NCI-H2196 (cell line): ENCODE measurements around the gene PRKAG2.

Source experiments
- DNase-seq: peaks from one replicate; lab custom pipeline; 2025; ENCODE audit not compliant: unreplicated experiment; lab: John Stamatoyannopoulos, UW

The PRKAG2 gene

DNA sequence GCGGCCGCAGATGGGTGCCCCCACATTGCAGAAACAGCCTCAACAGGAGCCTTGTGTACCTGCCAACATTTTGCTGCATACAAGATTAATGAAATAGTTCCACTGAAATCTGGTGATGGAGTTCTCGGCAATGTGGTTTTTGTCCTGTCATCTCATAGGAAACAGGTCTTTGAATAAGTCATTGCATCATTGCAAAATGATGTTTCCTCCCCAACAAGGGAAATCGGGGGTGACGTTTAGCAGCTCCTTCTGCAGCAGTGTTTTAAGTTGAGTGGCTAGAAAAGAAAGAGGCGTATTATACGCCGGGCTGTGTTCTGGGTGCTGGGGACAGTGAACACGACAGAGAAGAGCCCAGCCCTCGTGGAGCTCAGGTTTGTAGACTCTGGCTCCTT, 177.0 kb downstream of the PRKAG2 start:
- no peak for DNase-seq

DNA sequence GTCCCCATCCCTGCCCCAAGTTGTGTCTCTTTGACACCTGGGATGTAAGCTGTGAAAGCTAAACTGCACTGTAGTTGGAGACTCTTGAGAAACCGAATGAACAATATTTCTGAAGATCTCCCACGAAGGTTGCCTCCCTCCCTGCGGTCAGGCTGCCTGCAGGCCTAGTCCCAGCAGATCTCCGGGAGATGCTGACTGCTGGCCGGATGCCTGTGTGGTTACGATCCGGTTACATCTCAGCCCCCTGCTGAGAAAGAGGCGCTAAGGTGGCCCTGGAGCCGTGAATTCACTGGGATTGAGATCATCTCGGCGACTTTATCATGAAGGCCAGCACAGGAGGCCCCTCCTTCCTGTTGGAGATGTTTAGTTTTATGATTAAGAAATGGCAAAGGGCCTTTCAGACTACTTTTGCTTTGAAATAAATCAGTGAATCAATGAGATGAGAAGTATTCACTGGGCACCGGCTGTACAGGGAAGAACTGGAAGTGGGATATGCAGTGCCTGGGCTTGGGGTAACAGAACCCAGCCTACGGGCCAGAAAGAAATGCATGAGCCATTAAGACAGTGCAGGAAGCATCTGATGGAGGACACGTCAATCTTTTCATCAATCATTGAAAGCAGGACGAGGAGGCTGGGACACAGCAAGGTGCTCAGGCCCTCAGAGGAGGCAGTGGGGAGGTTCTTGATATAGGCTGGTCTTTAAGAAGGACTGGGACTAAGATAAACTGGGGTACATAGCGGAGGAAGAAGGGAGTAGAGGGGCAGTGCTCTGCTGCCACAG, 177.6 kb downstream of the PRKAG2 start:
- DNase-seq: no peak

DNA sequence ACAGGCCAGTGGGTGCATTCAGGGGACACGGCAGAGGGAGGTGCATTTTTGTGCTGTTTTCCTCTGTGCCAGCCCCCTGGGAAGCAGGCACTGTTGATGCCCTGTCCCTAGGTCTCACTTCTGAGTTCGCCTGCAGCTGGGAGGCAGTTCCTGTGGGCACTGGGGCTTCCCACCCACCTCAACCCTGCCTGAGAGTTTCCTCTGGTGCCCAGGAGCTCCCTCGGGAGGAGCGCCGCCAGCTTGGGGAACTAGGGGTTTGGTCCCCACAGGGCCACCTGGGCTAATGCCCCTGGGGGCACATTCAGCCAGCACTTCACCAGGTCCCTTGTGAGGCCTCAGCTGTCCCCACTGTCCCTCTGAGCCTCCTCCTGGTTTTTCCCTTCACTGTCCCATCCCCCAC, 179.0 kb downstream of the PRKAG2 start:
- no peak for DNase-seq

DNA sequence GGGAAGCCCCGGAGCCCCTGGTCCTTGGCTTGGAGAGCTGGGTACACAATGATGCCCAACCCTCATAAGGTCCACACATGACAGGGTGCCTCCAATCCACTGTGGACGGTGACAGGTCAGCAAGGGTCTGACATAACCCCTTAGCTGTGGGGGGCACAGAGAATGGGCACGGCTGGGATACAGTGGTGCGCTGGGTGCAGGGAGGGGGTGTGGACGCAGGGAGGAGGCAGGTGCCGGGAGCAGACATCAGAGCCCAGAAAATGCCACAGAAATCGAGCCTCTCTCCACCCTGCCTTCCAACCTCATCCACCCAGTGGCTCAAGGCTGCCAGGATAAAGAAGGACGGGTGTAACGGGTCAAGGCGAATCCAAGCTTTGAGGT, 179.4 kb downstream of the PRKAG2 start:
- DNase-seq: no peak

DNA sequence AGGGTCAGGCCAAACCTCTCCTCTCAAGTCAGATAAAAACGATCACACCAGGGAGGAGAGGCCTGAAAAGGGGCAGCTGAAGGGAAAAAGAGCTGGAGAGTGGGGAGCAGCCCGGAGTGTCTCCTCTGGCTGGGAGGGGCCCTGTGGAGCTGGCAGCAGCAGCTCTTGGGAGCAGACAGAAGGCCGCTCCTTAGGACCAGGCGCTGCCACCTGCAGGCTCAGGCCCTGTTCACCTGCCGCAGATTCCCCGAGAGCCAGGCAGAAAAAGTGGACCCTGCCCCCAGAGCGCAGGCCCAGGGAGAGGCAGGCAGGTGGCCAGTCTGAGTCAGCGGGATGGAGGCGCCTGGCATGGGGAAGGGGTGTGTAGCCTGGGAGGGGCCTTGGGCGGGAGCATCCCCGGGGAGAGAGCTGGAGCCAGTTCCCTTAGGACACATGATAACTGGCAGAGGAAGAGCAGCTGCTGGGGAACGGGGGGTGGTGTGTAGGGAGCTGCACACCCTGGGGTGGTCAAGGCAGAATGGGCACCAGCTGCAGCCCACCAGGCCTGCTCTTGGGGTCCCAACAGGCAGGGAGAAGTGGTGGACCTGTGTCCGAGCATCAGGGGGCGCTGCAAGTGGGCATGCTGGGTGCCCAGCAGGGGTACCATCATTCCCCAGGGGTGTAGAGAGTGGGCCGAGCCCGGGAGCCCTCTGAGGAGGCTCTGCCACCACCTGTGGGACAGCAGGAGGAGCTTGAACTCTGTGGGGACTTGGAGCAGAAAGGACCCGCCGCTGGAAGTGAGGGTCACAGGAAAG, 180.0 kb downstream of the PRKAG2 start:
- peak; percentile 75 for DNase-seq

DNA sequence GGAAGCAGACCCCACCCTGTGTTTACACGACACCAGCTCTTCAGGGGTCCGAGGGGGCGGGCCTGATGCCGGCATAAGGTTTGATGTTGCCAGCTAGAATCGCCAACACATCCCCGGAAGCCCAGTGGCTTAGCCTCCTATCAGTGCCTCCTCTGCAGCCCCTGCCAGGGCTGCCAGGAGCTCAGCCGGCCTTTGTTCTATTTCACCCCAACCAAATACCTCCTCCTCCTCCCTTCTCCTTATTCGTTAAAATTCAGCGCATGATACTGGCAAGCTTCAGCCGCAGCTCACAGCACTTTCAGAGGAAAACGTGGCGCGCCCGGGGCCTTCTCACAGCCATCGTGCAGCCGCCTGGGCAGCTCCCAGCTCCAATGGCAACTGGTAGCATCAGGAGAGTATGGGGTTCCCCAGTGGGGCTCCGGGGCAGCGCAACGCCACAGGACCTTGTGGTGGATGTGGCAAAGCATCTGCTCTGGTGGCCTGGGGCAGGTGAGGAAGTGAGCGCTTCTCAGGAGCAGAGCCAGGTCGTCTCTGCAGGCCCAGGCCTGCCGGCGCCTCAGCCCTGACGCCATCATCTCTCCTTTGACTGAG, 180.9 kb downstream of the PRKAG2 start:
- DNase-seq: peak; percentile 18

DNA sequence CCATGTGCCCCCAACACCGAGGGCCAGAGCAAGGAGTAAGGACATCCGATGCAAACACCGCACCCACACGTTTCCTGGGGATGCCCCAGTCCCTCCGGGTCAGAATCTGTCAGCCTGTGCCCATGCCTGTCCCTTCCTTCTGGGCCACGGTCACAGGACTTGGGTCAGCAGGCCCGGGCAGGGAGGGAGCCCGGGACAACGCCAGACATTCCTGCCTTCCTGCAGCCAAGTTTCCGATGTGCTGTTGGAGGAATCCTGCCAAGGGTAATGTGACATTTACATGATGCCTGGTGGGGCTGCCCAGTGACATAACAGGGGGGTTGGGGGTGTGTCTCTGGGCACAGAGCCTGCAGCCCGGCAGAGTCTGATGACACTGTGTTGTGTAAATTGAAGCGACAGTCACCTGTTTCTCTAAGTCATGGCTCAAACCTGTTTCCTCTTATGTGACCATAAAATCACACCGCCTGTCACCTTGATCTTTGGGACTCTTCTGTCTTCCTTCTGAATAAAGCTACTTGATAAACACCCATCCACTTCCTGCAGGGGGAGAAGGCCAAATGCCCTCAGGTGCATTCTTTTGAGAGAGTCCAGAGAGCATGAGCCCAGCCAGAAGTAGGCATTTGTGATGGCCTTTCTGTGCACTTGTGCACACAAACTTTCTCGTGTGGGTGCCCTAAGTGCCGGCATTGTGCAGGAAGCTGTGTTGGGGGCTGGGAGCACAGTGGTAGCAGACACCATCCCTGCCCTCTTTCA, 181.9 kb downstream of the PRKAG2 start:
- DNase-seq: no peak

DNA sequence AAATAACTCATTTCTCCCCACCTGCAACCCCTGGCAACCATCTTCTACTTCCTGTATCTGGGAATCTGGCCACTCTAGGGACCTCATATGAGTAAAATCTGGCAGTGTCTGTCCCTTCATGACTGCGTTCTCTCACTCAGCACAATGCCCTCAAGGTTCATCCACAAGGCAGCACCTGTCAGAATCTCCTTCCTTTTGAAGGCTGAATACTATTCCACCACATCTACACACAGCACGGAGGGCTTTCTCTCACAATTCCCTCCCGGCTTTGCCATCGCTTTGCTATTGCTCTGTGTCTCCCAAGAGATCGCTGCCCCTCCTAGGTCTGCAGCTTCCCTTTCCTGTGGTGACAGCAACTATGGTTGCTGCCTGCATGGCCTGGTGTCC, 182.5 kb downstream of the PRKAG2 start:
- no peak for DNase-seq

DNA sequence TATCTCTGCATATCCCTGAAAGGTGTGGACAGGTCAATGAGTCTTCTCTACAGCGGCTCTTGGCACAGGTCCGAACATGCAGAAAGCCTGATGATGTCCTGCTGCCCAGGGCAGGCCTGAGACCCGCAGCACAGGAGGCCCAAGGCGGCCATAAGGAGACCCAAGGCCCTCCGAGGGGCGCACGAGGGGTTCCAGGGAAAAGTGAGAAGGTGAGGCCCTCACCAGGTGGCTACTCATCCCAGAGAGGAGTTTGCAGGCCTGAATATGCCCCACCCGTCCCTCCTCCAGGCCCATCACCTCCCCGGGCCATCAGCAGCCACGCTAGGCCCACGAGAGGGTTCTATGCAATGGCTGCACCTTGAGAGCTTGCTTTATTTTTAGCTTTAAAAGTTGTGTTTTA, 183.8 kb downstream of the PRKAG2 start:
- no peak for DNase-seq

DNA sequence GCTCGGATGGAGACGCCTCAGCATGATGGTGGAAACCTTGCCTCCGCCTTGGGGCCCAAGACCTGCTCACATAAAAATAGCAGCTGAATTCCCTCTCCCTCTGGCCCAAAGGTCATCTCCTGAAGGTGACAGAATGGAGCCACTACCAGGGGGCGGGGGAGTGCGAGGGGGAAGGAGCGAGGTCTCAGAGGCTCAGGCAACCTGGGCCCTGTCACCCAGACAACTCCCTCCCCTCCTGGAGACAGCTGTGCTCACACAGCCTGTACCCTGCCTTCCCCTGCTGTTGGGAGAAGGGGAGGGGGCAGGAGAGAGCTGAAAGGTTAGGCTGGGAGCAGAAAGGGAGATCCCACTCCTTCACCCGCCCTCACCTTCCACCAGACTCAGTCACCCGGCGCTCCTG, 184.2 kb downstream of the PRKAG2 start:
- no peak for DNase-seq

DNA sequence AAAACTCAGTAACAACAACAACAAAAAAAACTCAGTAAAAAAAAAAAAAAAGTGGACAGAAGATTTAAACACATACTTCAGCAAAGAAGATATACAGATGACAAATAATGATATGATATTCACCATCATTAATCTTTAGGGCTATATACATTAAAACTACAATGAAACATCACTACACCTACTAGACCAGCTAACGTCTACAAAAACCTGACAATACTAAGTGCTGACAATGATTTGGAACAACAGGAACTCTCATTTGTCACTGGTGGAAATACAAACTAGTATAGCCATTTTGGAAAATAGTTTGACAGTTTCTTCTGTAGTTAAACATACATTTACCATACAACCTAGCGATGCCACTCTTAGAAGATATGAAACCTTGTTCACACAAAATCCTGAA, 185.5 kb downstream of the PRKAG2 start:
- no peak for DNase-seq

DNA sequence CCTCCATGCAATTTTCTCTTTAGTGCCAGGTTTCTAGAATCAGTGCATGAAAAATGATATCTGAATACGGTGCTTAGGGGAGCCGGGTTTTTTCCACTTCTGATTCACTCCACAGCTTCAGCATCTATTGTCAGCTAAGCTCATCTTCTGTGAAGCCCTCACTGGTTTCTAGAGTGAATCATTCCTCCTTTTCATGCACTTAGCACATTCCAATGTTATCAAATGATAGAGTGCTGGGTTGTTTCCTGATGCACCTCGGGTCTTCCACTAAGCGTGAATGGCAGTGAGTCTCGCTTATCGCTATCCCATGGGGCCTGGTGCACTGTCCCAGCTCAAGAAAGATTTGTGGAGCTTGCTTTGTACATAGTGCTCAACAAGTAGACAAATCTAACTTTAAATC, 186.3 kb downstream of the PRKAG2 start:
- DNase-seq: no peak

DNA sequence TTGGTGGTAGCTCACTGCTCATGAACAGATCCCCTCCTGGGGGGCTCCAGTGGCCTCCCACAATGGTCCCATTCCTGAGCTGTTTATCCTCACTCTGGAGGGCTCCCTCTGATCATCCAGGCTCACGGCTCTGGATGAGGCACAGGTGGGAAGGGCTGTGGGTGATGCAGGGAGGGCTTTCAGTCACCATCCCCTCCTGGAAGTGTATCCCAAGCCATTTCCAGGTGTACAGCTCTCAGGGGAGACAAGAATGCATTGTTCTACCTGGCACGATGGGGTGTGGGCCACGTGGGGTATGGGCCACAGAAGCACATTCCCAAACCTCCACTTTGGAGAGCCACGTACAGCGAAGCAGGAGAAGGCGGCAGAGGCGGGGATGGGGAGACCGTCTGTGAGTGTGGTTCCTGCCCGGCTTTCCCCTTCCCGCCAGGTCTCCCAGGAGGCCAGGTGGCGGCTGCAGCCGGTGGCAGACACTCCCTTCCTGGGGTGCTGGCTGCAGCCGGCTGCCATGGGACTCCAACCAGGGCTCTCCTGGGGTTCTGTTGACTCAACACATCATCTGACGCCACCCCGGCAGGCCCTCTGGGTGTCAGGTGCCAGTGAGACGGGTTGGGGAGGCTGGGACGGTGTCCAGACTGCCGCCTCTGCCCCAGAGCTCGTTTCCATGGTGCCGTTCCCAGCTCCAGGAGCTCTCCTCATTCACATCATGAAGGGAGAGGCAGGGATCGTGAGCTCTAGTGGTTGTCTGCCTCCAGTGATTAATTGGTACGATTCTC, 187.5 kb downstream of the PRKAG2 start:
- DNase-seq: peak; percentile 67

DNA sequence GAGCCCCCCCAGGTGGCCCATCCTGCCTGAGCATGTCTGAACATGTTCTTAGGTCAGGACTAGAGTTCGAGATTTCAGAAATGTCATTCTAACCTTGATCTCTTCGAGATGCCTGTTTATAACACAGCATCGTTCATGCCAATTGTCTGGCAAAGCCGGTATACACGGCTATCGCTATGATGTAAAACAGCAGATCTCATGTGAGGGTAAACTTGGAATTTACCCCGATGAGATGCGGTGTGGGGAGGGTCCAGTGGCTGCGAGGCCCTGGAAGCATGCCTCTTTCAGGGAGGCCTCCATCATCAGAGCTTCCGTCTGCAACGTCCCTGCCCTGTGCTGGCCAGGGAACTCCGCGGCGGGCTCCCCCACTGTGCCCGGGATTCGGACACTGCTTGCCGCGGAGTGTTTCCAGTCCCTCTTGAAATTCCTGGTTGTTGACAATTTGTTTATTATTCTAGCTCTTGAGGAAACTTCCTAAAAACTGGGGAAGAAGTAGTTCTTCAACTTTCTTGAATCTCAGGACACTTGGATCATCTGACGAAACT, 188.6 kb downstream of the PRKAG2 start:
- DNase-seq: no peak

DNA sequence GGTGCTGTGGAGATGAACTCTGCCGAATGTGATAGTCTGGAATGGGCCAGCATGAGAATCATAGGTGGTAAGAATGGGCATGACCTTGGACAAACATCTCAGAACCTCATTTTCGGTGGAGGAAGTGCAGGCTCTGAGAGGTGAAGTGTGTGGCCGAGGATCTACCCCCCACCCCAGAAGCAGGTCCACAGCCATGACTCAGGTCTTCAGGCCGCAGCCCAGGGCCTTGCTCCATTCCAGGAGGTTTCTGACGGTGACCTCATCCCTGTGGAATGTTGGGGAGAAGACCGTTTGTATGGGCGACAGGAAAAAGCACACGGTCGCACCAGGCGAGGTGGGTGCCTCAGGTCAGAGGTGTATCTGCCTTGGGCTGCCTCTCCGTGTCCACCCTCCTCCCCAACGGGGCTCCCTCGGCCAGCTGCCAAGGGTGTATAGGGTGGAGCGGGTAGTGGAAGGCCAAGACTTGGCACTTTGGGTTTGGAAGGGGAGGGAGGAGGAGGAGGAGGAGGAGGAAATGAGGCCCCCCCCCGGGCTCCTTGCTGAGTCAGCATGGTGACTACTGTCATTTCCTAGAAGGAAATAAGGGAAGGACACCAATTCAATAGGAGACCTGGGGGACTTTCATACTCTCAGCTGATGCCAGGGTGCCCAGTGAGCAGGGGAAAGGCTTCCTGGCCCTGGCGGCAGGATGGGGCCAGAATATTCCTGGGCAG, 189.2 kb downstream of the PRKAG2 start:
- DNase-seq: no peak

DNA sequence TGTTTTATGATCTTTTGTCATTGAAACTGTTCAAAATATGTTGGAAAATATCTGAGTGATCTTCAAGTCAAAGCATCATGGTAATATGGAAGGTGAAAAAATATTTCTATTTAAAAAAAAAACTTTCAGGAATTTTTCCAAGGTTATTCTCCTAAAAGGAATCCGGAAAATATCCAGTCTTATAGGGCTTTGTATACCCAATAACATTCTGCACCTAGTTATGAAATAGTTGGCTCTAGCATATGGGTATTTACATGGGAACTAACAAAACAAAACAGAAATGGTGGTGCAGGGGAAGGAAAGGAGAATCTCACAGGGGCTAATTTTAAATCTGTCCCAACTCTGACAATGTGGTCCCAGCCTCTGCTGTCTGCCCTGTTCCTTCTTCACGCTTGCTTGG, 190.1 kb downstream of the PRKAG2 start:
- no peak for DNase-seq

DNA sequence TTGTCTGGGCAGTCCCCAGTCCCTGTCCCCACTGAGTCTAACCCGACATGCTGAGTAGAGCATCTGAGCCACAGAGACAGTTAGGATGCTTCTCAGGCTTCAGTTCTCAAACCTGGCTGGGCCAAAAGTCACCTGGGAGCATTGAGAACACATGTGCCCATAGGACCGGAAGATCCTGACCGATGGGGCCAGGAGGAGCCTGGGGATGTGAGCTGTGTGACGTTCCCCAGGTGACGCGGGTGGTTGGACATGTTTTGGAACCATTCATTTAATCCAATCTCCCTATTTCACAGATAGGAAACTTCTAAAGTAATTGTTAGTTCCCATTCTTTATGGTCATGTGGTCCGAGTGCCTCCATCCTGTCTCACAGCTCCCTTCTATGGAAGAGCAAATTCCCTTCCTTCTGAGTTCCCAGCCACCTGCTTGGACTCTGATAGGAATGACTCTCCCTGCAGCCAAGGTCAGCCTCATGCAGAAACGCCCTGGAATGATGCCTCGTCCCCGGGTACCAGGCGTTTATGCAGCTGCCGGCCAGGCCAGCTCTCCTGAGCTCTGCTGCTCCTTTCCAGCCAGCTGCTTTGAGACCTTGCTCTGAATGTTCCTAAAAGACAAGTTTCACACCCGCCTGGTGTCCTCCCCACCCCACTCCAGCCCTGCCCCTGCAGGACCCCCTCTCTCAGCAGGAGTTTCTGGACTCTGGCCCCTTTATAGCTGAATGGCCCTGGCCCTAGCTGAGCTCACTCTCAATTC, 190.7 kb downstream of the PRKAG2 start:
- DNase-seq: no peak

DNA sequence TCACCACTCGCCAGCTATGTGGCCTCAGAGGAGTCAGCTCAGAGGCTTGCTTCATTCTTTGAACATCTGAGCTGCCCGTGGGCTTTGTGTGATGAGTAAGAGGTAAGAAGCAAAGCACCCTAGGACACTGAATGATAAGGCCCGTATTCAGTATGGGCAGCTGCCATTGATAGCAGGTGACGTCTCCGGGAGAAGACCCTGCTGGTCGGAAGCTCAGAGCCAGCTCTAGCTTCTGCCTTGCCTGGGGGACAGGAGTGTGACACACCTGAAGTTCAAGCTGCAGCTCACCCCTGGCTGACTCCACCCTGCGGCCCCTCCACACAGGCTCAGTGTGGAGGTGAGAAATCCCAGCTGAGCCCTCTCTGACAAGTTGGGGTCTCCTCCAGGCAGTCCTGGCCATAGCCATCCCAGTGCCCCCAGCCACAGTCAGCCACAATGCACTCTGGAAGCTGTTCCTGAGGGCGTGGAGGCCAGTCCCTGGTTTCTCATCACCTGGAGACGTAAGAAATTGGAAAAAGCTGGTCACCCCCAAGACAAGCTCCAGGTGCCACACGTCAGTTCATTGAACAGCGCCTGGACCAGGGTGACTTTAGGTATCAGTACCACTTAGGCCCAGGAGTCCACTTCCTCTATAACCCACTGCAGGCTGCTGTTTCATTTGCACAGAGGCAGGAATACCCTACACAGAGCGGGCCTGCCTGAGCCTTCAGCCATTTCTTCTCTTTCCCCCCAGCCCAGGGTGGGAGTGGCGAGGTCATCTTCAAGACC, 192.3 kb downstream of the PRKAG2 start:
- DNase-seq: no peak
